Measurements from ENCODE around the gene C10orf90.

GRCh38 chr10:126669168-126669567 is 1.3 kb downstream of the C10orf90 start:
- TF ChIP-seq CTCF (IDR thresholded peaks at IDR 0.05; ENCODE audit: insufficient read depth, low read length, poor library complexity, severe bottlenecking): no peak
- no peak for TF ChIP-seq EZH2phosphoT487 (conservative IDR thresholded peaks at IDR 0.05; ENCODE audit: low read length)

Data from SU-DHL-6 (cell line).